HG03521 (cell line): ENCODE results near the gene YIF1A.

Source experiments
- ATAC-seq: cut with Tn5 transposase; IDR thresholded peaks from one replicate; pipeline ENCODE4 v1.9.1; 2021; ENCODE audit warnings: mild to moderate bottlenecking, moderate library complexity; ENCODE audit not compliant: unreplicated experiment

YIF1A gene, protein sequence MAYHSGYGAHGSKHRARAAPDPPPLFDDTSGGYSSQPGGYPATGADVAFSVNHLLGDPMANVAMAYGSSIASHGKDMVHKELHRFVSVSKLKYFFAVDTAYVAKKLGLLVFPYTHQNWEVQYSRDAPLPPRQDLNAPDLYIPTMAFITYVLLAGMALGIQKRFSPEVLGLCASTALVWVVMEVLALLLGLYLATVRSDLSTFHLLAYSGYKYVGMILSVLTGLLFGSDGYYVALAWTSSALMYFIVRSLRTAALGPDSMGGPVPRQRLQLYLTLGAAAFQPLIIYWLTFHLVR

DNA sequence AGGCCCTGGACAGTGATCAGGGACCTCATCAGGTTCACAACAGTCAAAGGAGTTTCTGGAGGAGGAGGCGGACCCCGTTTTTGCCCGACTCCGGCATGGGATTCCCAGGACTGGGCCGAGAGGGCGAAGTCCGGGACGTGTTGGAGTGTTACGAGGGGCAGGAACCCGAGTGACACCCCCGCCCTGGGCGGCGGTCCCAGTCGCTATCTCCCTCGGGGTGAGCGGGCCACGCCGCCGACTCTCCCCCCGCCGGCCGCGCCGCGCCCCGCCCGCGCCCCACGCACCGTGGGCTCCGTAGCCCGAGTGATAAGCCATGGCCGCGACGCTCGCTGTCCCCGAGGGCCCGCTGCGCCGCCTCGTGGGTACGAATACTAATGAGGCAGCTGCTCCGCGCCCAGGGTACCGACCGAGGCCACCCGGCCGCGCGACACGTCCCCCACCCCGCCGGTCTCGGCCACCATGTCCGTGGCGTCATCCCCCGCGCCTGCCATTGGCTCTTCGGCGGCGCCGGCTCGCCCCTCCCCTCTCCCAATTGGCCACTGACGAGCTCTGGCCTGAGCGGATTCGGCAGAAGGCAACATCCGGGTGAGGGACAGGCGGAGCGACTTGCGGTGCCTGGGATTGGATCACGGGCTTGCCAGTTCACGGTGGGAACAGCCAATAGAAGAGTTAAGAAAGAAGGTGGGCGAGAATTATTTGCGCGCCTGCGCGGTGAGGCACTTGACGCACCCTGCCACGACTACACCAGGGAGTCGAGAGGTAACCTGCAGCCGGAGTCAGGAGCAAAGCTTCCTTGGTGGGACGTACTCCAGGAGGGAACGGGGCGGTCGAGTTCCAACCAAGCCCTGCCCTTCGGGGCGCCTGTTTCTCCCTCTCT is at the start of gene YIF1A:
YIF1A (minus strand) TSS at position 473 of the 877 bp plus-strand sequence; CDS start at position 315, 158 bp downstream.
- ATAC-seq = peak; percentile 88

DNA sequence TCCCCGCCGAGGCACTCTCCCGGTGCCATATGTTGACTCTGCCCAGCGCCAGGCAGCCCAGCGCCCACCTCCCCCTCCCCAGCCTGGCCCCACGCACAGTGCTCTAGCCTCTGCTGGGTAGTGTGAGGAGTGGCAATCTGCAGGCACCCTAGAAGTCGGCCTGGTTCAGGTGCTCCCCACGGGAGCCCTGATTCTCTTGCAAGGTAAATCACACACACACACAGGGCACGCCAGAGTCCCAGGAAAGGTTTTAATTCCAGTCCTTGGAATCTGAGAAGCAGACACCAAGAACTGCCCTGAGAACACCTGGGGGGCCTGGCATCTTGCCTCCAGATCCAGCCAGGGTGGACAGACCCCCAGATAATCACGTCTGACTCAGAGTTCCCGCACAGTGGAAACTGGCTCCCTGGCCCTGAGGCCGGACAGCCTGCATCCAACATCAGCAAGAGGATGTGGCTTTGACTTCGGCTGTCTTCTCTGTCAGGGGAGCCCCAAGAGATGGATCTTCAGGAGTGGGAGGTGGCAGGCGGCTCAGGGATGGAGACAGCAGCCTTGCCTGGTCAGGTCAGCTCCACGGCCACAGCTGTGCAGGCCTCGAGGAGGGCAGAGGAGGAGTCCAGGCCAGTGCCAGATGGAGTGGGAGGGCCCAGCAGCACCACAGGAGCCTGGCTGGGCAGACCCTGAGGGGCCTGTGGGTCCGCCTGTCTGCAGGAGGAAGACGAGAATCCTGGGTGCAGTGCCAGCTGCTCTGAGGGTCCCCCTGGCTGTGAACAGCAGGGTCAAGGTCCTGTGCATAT is 48.4 kb upstream of the YIF1A start:
- ATAC-seq = no peak

DNA sequence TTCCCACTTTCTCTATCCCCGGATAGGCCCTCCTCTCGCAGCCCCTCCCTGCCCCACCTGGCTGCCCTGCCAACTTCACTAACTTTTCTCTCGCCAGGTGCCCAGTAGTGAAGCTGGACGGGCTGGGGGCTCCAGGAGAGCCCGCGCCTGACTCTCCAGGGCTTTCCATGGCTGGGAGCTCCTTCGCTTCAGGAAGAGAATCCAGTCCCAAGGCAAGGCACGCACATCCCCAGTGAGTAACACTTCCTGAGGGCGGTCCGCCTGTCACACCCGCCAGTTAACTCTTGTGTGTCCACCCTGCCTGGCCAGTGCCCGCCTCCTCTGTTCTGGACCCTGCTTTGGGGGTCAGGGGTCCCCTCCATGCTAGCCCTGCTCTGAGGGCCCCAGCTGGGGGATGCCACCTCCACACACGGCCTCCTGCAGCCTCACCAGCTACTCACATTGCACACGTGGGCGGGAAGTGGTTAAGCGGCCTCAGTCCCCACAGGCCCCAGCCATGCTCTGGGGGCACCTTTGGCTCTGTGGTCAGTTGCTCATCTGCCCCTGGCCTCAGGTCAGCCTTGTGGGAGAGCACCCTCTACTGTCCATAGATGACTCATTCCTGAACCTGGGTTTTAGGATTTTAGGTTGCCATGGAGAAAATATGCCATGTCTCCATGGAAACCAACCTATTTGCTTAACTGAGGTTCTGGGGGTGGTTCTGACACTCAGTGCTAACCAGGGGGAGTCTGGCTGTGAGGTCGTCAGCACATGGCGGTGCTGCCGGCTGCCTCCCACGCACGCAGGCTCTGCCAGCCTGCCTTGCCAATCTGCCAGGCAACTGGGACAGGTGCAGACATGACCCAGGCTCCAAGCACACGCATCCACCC is 47.5 kb upstream of the YIF1A start, which contains the start of gene RIN1:
RIN1 (minus strand) TSS at position 201 of the 869 bp plus-strand sequence; CDS start at position 169, 32 bp downstream.
- ATAC-seq = peak; percentile 55

DNA sequence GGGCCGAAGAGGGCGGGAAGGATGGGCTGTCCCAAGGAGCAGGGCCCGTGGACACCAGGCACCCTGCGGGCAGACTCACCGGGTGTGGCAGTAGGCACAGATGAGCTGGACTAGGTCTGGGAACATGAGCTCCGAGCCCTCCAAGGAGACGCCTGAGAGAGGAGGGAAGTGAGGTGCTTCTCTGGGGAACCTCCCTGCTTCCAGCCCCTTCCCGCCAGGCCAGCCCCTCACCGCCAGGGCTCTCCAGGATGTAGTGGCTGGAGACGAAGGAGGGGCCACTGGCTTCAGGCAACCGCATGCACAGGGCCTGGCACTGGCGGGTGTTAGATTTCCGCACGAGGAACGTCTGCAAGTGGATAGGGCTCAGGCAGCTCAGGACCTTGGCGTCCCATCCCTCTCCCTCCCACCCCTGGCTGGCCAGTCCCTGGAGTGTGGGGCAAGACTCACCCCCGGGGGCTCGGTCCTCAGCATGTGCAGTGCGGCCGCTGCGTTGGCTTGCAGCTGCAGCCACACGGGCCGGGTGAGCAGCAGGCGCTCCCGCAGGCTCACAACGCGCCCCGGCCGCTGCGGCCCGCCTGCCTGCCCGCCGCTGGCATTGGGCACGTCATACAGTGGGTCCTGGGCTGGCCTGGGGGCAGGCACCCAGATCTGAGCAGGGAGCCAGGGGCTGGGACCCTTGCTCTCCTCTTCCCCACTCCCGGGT is 46.7 kb upstream of the YIF1A start:
- ATAC-seq = no peak

DNA sequence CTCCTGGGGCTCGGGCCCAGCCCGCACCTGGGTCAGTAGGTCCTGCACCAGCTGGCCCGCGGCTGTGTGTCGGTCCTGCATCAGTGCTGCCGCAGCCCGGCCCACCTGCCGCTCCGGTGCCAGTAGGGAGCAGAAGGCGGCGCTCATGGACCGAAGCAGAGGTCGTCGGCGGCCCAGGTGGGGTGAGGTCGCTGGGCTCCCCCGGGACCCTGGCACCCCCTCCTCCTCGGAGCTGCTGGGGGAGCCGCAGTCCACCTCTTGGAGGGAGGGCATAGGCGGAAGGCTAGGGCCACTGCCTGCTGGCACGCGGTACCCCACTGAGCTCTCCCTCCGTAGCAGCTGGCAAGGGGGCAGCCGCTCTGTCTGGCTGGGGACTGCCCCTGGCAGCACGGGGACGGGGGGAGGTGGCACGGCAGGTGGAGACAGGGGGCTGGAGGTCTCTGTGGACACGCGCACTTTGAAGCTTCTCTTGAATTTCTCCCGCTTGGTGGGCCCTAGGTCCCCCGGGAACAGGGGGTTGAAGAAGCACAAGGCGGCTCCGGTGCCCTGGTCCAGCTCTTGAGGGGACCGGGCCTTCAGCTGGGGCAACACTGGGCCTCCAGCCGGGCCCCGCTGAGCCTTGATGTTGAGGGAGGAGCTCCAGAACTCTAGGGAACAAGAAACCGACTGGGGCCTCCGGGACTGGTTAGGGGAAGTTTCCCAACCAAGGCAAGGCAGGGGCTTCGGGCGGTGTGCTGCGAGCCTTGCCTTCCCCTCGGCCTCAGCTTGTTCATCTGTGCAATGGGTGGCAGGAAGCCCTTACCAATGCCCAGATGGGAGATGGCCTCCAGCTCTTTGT is 45.9 kb upstream of the YIF1A start:
- ATAC-seq = no peak

DNA sequence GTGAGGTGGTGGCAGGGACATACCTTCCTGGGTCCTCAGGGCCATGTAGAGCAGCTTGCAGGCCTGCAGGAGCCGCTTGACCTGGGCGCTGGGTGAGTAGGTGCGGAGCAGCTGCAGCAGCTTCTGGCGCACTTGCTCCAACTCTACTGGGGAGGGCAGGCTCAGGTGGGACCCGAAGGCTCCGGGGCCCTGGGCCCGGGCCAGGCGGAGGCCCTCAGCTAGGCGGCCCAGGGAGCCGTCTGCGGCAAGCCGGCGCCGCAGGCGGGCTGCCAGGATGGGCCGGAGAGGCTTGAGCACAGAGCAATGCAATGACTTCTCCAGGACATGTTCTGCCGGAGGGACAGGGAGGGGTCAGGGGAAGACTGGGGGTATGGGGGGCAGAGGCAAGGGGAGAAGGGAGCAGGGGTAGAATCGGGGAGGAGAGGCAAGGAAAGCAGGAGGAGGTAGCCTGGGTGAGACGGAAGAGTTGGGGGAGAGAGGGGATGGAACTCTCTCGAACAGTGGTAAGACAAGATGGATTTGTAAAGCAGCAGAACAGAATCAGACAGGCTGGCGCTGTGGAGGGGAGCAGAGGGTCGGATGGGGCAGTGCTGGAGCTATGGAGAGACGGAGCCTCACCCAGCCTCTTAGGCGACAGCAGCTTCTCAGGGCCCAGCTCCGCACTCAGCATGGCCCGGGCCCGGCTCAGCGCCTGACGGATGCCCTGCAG is 45.1 kb upstream of the YIF1A start:
- no peak for ATAC-seq

DNA sequence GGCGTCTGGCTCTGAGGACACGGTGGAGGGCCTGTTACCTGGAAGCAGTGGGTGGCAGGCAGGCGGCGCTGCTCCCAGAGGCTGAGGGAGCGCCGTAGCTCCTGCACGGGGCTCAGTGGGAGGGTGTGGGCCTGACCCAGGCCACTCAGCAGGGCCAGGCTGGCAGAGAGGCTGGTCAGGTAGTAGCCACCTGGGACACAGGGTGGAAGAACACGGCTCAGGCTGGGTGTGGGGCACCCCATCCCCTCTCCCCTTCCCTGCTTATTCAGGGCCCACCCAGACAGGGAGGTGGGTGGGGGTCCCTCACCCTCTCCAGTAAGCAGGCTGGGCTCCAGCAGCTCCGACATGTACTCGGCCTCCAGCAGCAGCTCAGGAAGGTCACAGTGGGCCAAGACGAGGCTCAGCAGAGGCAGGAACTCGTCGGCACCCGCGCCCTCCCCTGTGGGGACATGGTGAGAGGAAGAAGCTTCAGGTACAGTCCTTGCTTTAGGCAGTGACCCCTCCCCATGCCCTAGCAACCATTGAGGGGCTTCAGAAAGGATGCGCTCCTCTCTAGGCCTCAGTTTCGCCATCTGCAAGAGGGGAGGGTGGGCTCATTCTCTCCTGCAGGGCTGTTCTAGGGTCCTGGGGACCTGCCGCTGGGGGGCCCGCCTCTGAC is 44.4 kb upstream of the YIF1A start:
- no peak for ATAC-seq

DNA sequence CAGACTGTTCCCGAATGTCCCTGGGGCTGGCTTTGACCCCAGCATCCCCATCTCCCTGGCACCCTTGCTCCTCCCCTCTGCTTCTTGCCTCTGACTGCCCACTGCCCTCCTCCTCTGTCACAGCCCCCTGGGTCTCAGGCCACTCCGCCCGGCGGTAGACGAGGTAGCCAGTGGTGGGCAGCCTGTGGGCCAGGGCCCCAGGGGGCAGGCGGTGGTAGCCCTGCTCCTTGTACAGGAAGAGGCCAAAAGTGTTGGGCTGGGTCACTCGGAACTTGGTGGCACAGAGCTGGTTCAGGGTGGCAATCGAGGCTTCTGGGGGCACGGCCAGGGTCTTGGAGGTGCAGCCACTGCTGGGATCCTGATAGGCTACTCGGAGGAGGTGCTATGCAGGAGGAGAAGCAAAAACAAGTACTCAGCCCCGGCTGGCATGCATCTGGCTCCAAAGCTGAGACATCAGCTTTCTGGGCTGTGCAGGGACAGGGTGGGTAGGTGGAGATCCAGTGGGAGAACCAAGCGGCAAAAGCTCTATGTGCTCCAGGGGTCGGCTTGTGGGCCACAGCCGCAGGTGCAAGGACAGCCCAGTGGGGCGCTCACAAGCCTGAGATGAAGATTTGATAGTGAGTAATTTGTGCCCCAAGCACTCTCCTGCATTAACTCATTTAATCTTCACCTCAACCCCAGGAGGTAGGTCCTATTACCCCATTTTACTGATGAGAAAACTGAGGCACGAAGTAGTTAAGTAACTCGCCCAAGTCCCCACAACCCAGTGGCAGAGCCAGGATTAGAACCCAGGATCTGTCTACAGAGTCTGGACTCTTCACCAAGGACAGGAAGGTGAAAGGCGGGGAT is 43.7 kb upstream of the YIF1A start:
- ATAC-seq = no peak

DNA sequence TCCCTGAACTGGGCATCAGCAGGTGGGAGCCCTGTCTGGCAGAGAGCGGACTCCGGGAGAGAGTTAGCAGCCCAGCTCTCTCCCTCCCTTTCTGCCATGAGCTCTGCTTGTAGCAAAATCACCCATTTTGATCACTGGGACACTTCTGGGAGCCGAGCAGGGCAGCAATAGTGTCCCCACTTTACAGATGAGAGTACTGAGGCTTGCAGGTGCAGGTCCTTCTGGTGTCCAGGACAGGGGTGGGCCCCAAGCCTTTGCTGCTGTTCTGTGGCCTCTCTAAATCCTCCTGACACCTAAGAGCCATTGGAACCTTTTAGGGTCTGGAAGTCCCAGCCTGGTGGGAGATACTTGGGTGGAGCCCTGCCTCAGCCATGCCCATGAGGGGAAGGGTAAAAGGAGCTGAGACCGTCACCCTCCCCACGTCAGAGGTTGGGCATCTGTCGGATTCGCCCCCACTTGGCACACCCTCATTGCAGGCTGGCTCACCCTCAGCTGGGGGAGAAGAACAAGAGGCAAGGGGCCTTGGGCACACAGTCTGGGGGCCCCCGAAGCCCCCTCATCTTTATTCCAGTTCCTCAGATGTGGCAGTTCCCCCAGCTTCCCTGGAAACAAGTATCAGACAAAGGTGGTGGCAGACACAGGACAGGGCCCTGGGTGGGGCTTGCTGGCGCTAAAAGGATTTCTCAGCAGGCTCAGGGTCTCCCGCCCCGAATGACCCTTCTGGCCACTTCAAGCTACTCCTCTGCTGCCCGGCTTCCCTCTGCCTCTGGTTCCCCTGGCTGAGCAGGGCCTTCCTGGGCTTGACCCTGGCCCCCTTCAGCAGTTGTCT is 42.8 kb upstream of the YIF1A start:
- ATAC-seq = no peak

DNA sequence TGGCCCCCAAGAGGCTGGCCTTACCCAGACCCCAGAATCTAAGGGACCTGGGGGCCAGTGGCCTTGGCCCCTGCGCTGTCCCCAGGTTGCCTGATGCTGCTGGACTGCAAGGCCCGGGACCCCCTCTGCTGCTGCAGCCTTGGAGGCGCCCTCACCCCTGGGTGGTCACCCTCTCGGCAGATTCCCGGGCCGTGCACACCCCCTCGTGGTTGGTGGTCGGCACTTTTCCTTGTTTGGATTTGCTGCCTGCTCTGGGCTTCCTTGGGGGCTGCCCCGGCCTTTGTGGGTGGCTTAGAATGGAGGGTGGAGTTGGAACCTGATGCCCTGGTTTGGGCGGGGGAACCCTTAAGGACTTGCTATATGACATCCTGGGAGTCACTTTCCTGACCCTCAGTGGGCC is 42.0 kb upstream of the YIF1A start:
- no peak for ATAC-seq

DNA sequence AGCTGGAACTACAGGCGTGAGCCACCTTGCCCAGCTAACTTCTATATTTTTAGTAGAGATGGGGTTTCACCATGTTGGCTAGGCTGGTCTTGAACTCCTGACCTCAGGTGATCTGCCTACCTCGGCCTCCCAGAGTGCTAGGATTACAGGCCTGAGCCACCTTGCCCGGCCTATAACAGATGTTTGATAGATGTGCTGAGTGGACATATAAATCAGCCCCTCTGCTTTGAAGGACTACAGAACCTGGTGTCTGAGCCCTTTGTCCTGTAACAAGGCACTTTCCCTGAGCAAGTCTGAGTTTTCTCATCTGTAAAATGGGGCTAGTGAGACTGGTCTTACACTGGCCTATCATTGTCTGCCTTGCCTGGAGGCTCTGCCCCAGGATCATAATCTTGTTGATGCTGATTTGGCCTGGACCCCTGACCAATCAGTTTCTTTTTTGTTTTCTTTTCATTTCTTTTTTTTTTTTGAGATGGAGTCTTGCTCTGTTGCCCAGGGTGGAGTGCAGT is 40.3 kb upstream of the YIF1A start:
- ATAC-seq = no peak

DNA sequence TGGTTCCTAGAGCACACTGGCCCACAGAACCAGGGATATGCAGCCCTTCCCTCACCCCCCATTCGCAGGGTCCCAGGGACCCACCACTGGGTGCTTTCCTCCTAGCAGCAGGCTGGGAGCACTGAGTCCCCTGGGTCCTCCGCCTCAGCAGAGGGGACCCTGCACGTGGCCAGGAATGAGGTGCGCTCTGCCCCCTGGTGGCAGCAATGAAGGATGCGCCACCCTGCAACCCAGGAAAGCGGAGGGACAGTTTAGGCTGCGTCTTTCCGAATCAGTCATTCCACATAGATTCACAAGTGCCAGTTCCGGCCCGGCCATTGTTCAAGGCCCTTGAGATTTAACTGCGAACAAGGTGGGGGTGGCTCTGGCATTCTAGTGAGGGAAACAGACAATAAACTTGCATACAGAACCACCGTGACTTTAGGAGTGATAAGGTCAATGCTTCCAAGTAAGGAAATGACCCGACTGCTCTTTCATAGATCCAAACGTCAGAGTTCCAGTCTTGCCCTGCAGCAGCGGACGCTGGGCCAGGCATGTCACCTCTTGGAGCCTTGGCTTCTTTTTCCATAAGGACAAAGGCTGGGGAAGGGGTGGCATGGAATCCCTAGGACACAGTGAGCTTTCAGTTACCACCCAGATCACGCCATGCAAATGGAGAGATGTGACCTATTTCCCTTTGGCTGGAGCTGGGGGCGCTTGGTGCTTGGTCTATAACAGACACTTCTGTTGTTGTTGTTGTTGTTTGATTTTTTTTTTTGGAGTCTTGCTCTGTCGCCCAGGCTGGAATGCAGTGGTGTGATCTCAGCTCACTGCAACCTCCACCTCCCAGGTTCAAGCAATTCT is 39.6 kb upstream of the YIF1A start:
- ATAC-seq = no peak

DNA sequence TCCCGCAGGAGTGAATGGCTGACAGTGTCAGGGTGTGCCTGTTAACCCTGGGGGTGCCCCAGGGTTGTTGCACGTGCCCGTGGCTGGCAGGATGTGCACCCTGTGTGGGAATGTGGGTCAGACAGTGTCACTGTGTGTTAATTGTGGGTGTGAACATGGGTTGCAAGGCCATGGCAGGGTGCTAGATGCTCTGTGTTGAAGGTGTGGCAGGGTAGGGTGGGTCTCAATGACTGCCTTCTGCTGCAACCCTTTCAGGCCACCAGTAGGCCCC is 39.0 kb upstream of the YIF1A start:
- ATAC-seq = no peak

DNA sequence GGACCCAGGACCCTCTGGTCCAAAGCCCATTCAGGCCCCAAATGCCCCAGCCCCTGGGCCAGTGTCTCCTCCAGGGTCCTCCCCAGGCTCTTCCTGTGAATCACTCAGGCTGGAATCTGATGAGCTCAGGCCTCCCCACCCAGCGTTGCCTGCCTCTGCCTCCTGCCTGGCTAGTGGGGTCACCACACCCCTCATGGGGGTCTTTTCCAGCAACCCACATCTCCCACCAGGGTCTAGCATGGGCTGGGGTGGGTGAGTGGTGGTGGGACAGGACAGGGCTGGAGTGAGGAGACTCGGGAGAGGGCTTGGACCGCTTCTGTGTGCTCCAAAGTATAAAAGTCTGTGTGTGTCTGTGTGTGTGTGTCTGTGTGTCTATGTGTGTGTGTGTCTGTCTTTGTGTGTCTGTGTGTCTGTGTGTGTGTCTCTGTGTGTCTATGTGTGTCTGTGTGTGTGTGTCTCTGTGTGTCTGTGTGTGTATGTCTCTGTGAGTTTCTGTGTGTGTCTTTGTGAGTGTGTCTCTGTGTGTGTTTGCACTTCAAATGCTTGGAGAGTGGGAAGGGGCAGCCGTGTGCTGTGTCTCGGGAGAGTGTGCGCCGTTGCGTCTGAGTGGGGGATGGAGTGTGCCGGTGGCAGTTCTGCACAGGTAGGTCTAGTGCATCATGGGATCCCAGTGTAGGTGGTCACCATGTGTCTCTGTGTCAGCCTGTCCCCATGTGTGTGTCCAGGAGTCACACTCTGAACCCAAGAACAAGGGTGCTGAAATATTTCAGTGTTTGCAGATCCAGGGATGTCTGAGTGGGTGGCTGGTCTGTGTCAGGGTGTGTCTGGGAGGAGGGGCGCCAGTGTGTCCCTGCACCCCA is 38.5 kb upstream of the YIF1A start:
- no peak for ATAC-seq
